Right hindlimb (tissue), 1 donor: ENCODE data around the gene DOK7.
"Not testable (repeated sequence)": the region's sequence is repeated elsewhere in the genome, so short reads cannot be mapped to it uniquely, and the experiment has no call there.

Source experiments
- DNase-seq: peaks from one replicate; pipeline ENCODE4 v3.0.0-alpha.2; 2018

DOK7 gene

DNA sequence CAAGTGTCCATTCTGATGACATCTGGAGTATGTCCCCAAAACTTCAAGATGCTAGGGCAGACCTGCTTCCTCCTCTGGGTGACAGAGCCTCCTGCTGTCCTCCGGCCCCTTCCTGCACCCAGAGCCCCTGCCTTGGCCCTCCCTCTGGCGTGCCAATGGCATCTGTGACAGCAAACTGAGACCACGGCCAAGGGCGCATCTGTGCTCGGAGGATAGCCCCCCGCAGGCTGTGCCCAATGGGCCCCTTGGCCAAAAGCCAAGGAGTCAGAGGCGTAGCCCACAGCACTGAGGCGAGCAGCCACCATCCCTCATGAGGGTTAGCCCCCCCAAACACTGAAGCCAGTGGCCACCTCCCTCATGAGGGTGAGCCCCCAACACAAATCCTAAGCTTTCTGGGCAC lies 61.2 kb downstream of the DOK7 start:
- DNase-seq: no peak

DNA sequence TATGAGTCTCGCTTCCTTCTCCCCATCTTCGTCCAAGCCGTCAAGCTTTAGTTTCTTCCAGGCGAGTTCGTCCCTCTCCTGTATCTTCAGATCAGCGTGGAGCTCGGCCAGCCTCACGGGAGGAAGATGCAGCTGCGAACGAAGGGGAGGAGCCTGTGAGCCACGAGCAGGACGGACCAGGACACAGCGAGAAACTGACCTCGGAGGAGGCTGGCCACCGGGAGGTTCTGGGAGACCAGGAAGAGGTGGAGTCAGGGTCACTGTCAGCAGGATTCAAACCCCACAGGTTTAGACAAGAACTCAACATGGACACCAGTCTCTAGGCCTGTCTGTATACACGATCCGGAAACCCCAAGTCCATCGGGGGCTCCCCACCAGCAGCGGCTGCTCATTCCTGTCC lies 61.8 kb downstream of the DOK7 start:
- DNase-seq: no peak

DNA sequence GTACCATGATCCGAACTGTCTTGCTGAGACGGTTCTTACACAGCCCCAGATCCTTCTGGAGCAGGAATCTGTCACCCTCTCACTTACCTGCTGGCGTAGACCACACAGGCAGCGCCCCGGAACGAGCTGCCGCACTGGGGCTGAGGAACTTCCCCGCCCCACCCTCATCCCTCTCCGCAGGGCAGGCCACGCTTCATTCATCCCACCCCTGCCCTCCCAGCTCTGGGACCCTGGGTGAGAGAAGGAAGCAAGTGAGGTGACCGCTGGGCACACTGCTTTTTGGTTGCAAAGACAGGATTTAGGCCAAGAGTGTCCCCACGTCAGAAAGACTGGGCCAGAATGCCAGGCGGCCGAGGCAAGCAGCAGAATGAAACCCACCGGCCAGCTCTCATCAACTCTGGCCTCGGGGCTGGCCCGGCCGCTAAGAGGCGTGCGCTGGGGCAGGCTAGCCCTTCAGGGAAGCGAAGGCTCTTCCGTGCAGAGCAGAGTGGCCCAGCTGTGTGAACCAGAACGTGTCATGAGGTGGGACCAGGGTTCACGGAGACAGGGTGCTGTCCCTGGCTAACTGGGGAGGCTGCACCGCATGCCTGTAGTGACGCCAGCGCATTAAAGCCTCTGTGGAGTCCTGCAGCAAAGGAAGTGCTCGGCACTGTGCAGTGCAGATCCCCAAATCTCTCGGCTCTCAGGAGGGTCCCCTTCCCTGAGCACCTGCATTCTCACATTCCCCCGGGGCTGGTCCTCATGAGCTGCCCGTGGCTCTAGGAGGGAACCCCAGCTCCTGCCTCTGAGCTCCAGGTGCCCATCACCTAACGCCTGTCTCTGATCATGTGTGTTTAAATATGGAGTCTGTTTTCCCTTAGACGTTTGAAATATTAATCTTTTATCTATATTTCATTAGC lies 62.7 kb downstream of the DOK7 start:
- peak; percentile 7 for DNase-seq

- peak; percentile 12 for DNase-seq
Observed at GRCh38 chr4:3526456-3526855, 63.4 kb downstream of the DOK7 start.

- DNase-seq: peak; percentile 14
Observed at GRCh38 chr4:3527101-3527913, 64.2 kb downstream of the DOK7 start.

DNA sequence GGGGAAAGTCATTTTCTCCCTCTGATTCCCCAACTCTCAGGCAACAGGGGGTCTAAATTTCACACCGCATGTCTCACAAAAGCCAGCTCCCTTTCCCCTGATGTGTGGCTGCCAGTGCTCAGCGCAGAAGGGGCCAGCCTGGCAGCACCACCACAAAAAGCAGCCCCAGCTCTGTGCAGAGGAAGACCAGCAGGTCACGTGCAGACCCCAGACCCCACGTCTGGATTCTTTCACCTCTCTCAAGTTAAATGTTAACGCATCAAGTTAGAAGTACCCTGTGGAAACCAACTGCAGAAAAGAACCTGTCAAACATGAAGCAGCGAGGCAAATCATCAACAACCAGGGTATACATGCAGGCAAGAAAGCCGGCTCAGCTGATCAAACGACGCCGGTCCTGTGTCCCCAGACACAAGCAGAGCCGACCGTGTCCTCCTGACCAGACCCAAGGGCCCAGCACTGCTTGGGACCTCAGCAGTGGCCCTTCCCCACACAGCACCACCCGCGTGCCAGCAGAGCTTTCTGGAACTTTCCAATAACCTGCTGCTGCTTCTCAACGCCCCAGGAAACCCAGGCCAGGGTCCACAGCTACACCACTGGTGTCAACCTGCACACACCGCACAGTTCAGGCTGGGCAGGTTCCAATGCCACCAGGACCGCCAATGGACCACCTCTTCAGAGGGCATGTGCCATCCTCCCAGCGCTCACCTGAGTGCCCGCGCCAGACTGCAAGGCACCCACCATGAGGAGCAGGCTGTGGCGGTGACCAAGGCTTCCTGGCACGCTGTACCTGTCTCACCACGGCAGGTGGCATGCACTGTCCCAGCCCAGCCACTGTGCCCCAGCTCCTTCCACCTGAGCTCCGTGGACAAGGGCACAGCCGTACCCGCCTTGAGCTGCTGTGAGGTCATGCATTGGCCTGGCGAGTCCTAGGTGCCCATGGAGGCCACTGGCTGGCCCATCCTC lies 65.1 kb downstream of the DOK7 start:
- DNase-seq: peak; percentile 6

DNA sequence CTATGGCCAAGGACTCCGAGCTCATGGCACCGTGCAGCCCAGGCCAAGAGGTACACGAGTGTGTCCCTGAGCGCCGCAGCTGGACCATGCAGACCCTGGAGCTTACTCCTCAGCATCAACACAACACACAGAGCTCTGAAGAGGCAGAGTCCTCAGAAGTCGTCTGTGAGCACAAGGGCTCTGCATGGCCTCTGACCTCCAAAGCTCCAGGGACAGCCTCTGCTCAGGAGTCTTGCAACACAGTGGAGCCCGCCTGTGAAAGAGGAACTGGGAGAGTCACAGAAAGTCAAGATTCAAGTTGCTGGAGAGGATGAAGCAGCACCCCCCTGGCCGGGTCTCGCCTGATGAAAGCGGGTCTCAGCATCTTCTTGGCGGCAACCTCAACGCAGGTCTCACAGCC lies 66.3 kb downstream of the DOK7 start:
- DNase-seq: peak; percentile 27

GRCh38 chr4:3530051-3530450 lies 66.9 kb downstream of the DOK7 start:
- no peak for DNase-seq

DNA sequence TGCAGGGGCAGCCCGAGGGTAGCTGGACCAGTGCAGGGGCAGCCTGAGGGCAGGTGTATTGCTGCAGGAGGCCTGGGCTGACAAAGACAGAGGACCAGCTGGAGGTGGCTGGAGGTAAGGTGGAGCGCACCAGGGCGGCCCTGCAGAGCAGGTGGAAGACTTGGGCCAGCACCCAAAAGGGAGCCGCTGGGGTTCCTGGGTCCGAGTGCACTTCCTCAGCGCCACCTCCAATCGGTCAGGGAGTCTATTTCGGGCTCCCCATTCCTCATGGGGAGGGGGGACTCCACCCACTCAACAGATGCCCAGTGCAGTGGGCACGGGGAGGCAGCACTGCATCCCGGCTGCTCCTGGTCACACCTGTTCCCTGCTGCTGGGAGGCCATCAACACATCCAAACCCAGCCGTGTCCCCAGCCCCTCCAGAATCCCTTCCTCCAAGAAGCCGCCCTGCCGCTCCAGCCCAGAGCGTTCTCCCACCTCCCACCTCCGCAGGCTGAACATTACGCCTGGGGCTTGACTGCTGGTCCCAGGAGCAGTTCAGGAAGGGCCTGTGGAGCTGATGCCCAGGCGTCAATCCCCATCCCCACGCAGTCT lies 67.7 kb downstream of the DOK7 start:
- DNase-seq: peak; percentile 21

GRCh38 chr4:3531318-3531878 lies 68.3 kb downstream of the DOK7 start:
- peak; percentile 17 for DNase-seq

GRCh38 chr4:3531879-3532750 lies 69.0 kb downstream of the DOK7 start, which contains the start of gene LRPAP1:
LRPAP1 (minus strand) TSS chr4:3532422; CDS start chr4:3532412, 10 bp downstream.
- peak; percentile 96 for DNase-seq

GRCh38 chr4:3532751-3533422 lies 69.8 kb downstream of the DOK7 start:
- DNase-seq: peak; percentile 32

DNA sequence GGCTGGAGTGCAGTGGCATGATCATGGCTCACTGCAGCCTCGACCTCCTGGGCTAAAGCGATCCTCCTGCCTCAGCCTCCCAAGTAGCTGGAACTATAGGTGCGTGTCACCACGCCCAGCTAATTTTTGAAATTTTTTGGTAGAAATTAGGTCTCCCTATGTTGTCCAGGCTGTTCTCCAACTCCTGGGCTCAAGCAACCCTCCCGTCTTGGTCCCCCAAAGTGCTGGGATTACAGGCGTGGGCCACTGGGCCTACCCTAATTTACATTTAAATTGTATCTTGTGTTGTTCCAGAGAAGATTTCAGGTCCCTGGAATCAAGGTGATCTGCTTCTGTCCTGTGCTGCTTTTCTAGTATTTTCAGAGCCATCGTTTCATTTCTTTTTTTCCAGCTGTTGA lies 70.3 kb downstream of the DOK7 start:
- no peak for DNase-seq

DNA sequence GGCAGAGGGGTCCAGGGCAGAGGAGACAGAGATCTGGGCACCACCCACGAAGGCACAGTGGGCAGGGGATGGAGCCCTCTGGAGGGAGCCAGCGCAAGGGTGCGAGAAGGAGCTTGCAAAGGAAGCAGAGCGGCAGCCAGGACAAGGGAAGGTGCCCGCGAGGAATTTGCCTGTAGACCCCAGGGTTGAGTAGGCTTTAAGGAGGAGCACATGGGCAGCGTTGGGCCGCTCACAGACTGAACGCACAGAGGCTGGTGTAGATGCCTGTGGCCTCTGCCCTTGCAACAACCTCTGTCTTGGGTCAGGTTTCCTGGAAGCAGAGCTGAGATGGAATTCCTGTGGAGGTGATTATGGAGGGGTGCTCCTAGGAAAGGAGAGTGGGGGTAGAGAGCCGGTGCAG lies 72.7 kb downstream of the DOK7 start:
- DNase-seq: not testable (repeated sequence)

DNA sequence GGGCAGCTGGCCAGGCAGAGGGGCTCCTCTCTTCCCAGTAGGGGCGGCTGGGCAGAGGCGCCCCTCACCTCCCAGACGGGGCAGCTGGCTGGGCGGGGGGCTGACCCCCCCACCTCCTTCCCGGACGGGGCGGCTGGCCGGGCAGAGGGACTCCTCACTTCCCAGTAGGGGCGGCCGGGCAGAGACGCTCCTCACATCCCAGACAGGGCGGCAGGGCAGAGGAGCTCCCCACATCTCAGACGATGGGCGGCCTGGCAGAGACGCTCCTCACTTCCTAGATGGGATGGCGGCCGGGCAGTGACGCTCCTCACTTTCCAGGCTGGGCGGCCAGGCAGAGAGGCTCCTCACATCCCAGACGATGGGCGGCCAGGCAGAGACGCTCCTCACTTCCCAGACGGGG lies 75.8 kb downstream of the DOK7 start:
- DNase-seq: not testable (repeated sequence)

DNA sequence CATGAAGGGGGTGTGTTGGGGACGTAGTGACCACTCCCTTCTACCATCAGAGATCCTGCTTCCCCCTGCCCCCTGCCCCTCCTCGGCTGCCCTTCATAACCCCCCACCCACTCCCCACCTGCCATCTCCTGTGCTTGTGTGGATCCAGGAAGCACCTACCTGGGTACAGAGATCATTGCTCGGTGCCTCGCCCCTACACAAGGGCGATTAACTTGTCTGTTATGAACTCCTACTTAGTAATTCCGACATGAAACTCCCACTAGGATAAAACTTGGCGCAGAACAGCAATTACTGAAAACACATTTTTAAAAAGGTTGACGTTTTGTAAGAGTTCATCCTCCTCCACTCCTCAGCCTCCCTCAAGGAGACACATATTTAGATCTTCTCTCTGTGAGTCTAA lies 80.3 kb downstream of the DOK7 start:
- DNase-seq: not testable (repeated sequence)
